ENCODE results near the gene DGKD. TPM values are rescaled to one million over a fixed set of nuclear protein-coding genes. Genes with fewer than 3 reads are reported as not detected.
A peak's percentile ranks its signal among the peaks of the same experiment; 100 is the strongest.

Gene DGKD
- total RNA-seq, 1 experiment from 2014 or later: 52.0 TPM

GRCh38 chr2:233424154-233424951 is 70.1 kb downstream of the DGKD start (continued):
- no peak for TF ChIP-seq ZBTB33 (IDR thresholded peaks at IDR 0.05; ENCODE audit: extremely low read depth, insufficient replicate concordance, low read length)
- TF ChIP-seq ZFX (IDR thresholded peaks at IDR 0.05): no peak
- no peak for TF ChIP-seq FOSL1 (IDR thresholded peaks at IDR 0.05; ENCODE audit: low read depth)
- TF ChIP-seq POLR2AphosphoS5 (IDR thresholded peaks at IDR 0.05; ENCODE audit: low read depth, low read length): no peak
- no peak for TF ChIP-seq SIN3A (IDR thresholded peaks at IDR 0.05; ENCODE audit: low read depth)
- TF ChIP-seq EZH2 (IDR thresholded peaks at IDR 0.05): no peak
- TF ChIP-seq ELF1 (IDR thresholded peaks at IDR 0.05; ENCODE audit: borderline replicate concordance, low read depth): no peak
- TF ChIP-seq YY1 (IDR thresholded peaks at IDR 0.05; ENCODE audit: extremely low read depth, insufficient replicate concordance, low read depth, low read length): no peak

GRCh38 chr2:233426619-233427342 is 72.5 kb downstream of the DGKD start:
- H4K20me1 ChIP-seq (ENCODE audit: insufficient read depth): peaks cover 7% of the 10 kb centered on the region; the same call in 1 of the 2 replicates
- H3K27ac ChIP-seq (ENCODE audit: low read depth, low read length): peak overlapping the region; percentile 50; the same call in 1 of the 2 replicates
- no peaks in the 10 kb centered on the region for H3K27me3 ChIP-seq (ENCODE audit: insufficient read depth, low read length)
- CTCF ChIA-PET: interaction anchor here (0.9 kb wide), 1 partner anchor 25 kb away, joined by 3 read pairs; no protein-coding TSS in a partner anchor
- H3K9ac ChIP-seq (ENCODE audit: low read length): peak overlapping the region; percentile 21; the same call in 1 of the 2 replicates
- peak overlapping the region in 1 of 2 experiments; percentile 21; a peak in 2 of 4 replicates for H3K4me3 ChIP-seq (replicated peaks in 1 of 2; ENCODE audit: low read depth in 1 of 2, low read length in 2 of 2)
- H3K36me3 ChIP-seq (ENCODE audit: control insufficient read depth in 1 of 2, insufficient read depth in 2 of 2, low read length in 2 of 2): peaks cover 0 to 6% of the 10 kb centered on the region in 2 experiments; a peak in 1 of 4 replicates
- H3K9me2 ChIP-seq (ENCODE audit: insufficient read depth): no peaks in the 10 kb centered on the region
- no TSS peak for BruUV-seq (replicated peaks)
- no peaks in the 10 kb centered on the region for H3K9me3 ChIP-seq (ENCODE audit: control insufficient read depth in 1 of 2, insufficient read depth in 1 of 2, low read depth in 1 of 2, low read length in 2 of 2)
- POLR2A ChIA-PET: no interaction called here
- RAD21 ChIA-PET (ENCODE audit: low non-redundant PET in 1 of 2, low total read pairs in 2 of 2, uncharacterized antibody in 2 of 2, unreplicated experiment in 2 of 2): no interaction called here
- peak; percentile 79 for DNase-seq (ENCODE audit: low read depth, low spot score)
- H3K4me2 ChIP-seq (ENCODE audit: low read length): peak overlapping the region; percentile 62
- peaks cover 97% of the 10 kb centered on the region for H3K79me2 ChIP-seq (ENCODE audit: insufficient read depth, low read length)
- intact Hi-C loops (cut with micrococcal nuclease): no loop called here
- peaks cover 23 to 62% of the 10 kb centered on the region in 2 experiments for H3K4me1 ChIP-seq (ENCODE audit: control insufficient read depth in 1 of 2, insufficient read depth in 2 of 2, low read length in 2 of 2)
- ATAC-seq: peak; percentile 72
- no peak overlapping the region for H2AFZ ChIP-seq (ENCODE audit: low read depth, low read length, poor library complexity, severe bottlenecking)
- TF ChIP-seq CBX3 (IDR thresholded peaks at IDR 0.05; ENCODE audit: low read depth) (peak; percentile 94), ELF1 (IDR thresholded peaks at IDR 0.05; ENCODE audit: borderline replicate concordance, low read depth) (no peak), TCF7L2 (IDR thresholded peaks at IDR 0.05; ENCODE audit: borderline replicate concordance, extremely low read depth, insufficient read depth, insufficient read length) (no peak), EGR1 (IDR thresholded peaks at IDR 0.05; ENCODE audit: low read depth) (peak; percentile 99), ZBTB33 (IDR thresholded peaks at IDR 0.05; ENCODE audit: extremely low read depth, insufficient replicate concordance, low read length) (no peak), CEBPB (IDR thresholded peaks at IDR 0.05; ENCODE audit: low read depth) (peak; percentile 66), YY1 (IDR thresholded peaks at IDR 0.05; ENCODE audit: extremely low read depth, insufficient replicate concordance, low read depth, low read length) (peak; percentile 30), POLR2A (IDR thresholded peaks at IDR 0.05; ENCODE audit: borderline replicate concordance, extremely low read depth, insufficient read depth, insufficient read length) (no peak), EZH2 (IDR thresholded peaks at IDR 0.05) (no peak), FOSL1 (IDR thresholded peaks at IDR 0.05; ENCODE audit: low read depth) (peak; percentile 82), ZFX (IDR thresholded peaks at IDR 0.05) (no peak), EZH2phosphoT487 (IDR thresholded peaks at IDR 0.05; ENCODE audit: borderline replicate concordance) (no peak), SRF (IDR thresholded peaks at IDR 0.05; ENCODE audit: low read depth) (peak; percentile 58; the same call in 1 of the 2 replicates), MAX (IDR thresholded peaks at IDR 0.05) (peak; percentile 60), JUND (IDR thresholded peaks at IDR 0.05) (peak; percentile 79), SIN3A (IDR thresholded peaks at IDR 0.05; ENCODE audit: low read depth) (peak; percentile 64; the same call in 1 of the 2 replicates), SP1 (IDR thresholded peaks at IDR 0.05; ENCODE audit: low read depth) (peak; percentile 70), ZNF274 (IDR thresholded peaks at IDR 0.05; ENCODE audit: low read depth, low read length) (no peak)
